Measurements from ENCODE around the gene STIM1.
"Not testable (repeated sequence)": the region's sequence is repeated elsewhere in the genome, so short reads cannot be mapped to it uniquely, and the experiment has no call there.

Gene STIM1

GRCh38 chr11:4004753-4005152, 149.3 kb downstream of the STIM1 start:
- not testable (repeated sequence) for H3K36me3 ChIP-seq (ENCODE audit: control insufficient read depth, insufficient read depth, low read length); H3K4me3 ChIP-seq (ENCODE audit: insufficient read depth, low read depth, low read length); H3K4me1 ChIP-seq (ENCODE audit: control insufficient read depth, insufficient read depth, low read length); H3K27ac ChIP-seq (ENCODE audit: insufficient read depth, low read depth, low read length, poor library complexity, severe bottlenecking); H3K9me3 ChIP-seq (ENCODE audit: control insufficient read depth, low read length); H3K27me3 ChIP-seq (ENCODE audit: control insufficient read depth, insufficient read depth, low read length, poor library complexity, severe bottlenecking)
- 100% methylated on average over 1 of the region's 1 CpG; no CpG with 5 or more reads in 1 of the 2 experiments for WGBS, 2 experiments

- no peak overlapping the region for H3K4me3 ChIP-seq (ENCODE audit: insufficient read depth, low read depth, low read length)
- no peak overlapping the region for H3K27ac ChIP-seq (ENCODE audit: insufficient read depth, low read depth, low read length, poor library complexity, severe bottlenecking)
- WGBS, 2 experiments: 97 to 98% methylated on average over 3 of the region's 3 CpGs
- H3K4me1 ChIP-seq (ENCODE audit: control insufficient read depth, insufficient read depth, low read length): no peaks in the 10 kb centered on the region
- H3K36me3 ChIP-seq (ENCODE audit: control insufficient read depth, insufficient read depth, low read length): no peaks in the 10 kb centered on the region
- H3K9me3 ChIP-seq (ENCODE audit: control insufficient read depth, low read length): no peaks in the 10 kb centered on the region
- H3K27me3 ChIP-seq (ENCODE audit: control insufficient read depth, insufficient read depth, low read length, poor library complexity, severe bottlenecking): no peaks in the 10 kb centered on the region
Observed at GRCh38 chr11:4006946-4007680, 151.6 kb downstream of the STIM1 start.

- Histone ChIP-seq H3K36me3 (ENCODE audit: control insufficient read depth, insufficient read depth, low read length) (no peaks in the 10 kb centered on the region), H3K9me3 (ENCODE audit: control insufficient read depth, low read length) (no peaks in the 10 kb centered on the region), H3K4me1 (ENCODE audit: control insufficient read depth, insufficient read depth, low read length) (no peaks in the 10 kb centered on the region), H3K27ac (ENCODE audit: insufficient read depth, low read depth, low read length, poor library complexity, severe bottlenecking) (no peak overlapping the region), H3K27me3 (ENCODE audit: control insufficient read depth, insufficient read depth, low read length, poor library complexity, severe bottlenecking) (no peaks in the 10 kb centered on the region), H3K4me3 (ENCODE audit: insufficient read depth, low read depth, low read length) (no peak overlapping the region)
Observed at GRCh38 chr11:4008116-4008515, 152.7 kb downstream of the STIM1 start.

GRCh38 chr11:4016602-4017001, 161.1 kb downstream of the STIM1 start:
- not testable (repeated sequence) for H3K27me3 ChIP-seq (ENCODE audit: control insufficient read depth, insufficient read depth, low read length, poor library complexity, severe bottlenecking); H3K4me1 ChIP-seq (ENCODE audit: control insufficient read depth, insufficient read depth, low read length); H3K9me3 ChIP-seq (ENCODE audit: control insufficient read depth, low read length); H3K4me3 ChIP-seq (ENCODE audit: insufficient read depth, low read depth, low read length); H3K27ac ChIP-seq (ENCODE audit: insufficient read depth, low read depth, low read length, poor library complexity, severe bottlenecking); H3K36me3 ChIP-seq (ENCODE audit: control insufficient read depth, insufficient read depth, low read length)
- WGBS, 2 experiments: 82% methylated on average over 9 of the region's 9 CpGs

DNA sequence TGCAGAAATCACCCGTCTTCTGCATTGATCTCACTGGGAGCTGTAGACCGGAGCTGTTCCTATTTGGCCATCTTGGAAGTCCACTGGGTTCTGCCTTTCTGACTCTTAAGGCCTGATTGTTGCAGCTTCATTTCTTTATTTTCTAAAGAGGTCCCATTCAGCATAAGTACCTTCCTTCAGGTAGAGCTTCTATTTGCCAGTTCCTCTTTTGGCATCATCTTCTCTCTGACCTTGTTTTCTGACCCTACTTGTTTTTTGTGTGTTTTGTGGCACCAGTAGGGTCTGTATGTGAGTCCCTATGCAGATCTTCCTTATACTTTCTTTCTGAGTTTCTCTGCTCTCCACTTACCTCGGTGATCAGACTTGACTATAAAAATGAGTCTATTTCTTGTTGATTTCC, 161.7 kb downstream of the STIM1 start:
- H3K36me3 ChIP-seq (ENCODE audit: control insufficient read depth, insufficient read depth, low read length): no peaks in the 10 kb centered on the region
- H3K4me3 ChIP-seq (ENCODE audit: insufficient read depth, low read depth, low read length): no peak overlapping the region
- H3K27me3 ChIP-seq (ENCODE audit: control insufficient read depth, insufficient read depth, low read length, poor library complexity, severe bottlenecking): no peaks in the 10 kb centered on the region
- H3K9me3 ChIP-seq (ENCODE audit: control insufficient read depth, low read length): no peaks in the 10 kb centered on the region
- H3K27ac ChIP-seq (ENCODE audit: insufficient read depth, low read depth, low read length, poor library complexity, severe bottlenecking): no peak overlapping the region
- 93 to 94% methylated on average over 3 of the region's 3 CpGs for WGBS, 2 experiments
- no peaks in the 10 kb centered on the region for H3K4me1 ChIP-seq (ENCODE audit: control insufficient read depth, insufficient read depth, low read length)

GRCh38 chr11:4018641-4019040, 163.2 kb downstream of the STIM1 start:
- Histone ChIP-seq H3K27ac (ENCODE audit: insufficient read depth, low read depth, low read length, poor library complexity, severe bottlenecking) (no peak overlapping the region), H3K36me3 (ENCODE audit: control insufficient read depth, insufficient read depth, low read length) (no peaks in the 10 kb centered on the region), H3K4me3 (ENCODE audit: insufficient read depth, low read depth, low read length) (no peak overlapping the region), H3K27me3 (ENCODE audit: control insufficient read depth, insufficient read depth, low read length, poor library complexity, severe bottlenecking) (no peaks in the 10 kb centered on the region), H3K9me3 (ENCODE audit: control insufficient read depth, low read length) (no peaks in the 10 kb centered on the region), H3K4me1 (ENCODE audit: control insufficient read depth, insufficient read depth, low read length) (no peaks in the 10 kb centered on the region)
- 82 to 89% methylated on average over 2 of the region's 2 CpGs for WGBS, 2 experiments

- H3K27ac ChIP-seq (ENCODE audit: insufficient read depth, low read depth, low read length, poor library complexity, severe bottlenecking): no peak overlapping the region
- no peaks in the 10 kb centered on the region for H3K4me1 ChIP-seq (ENCODE audit: control insufficient read depth, insufficient read depth, low read length)
- no peaks in the 10 kb centered on the region for H3K36me3 ChIP-seq (ENCODE audit: control insufficient read depth, insufficient read depth, low read length)
- H3K27me3 ChIP-seq (ENCODE audit: control insufficient read depth, insufficient read depth, low read length, poor library complexity, severe bottlenecking): no peaks in the 10 kb centered on the region
- 95 to 97% methylated on average over 2 to 3 of the region's 3 CpGs for WGBS, 2 experiments
- H3K9me3 ChIP-seq (ENCODE audit: control insufficient read depth, low read length): no peaks in the 10 kb centered on the region
- no peak overlapping the region for H3K4me3 ChIP-seq (ENCODE audit: insufficient read depth, low read depth, low read length)
Observed at GRCh38 chr11:4019891-4020290, 164.4 kb downstream of the STIM1 start.

- Histone ChIP-seq H3K27me3 (ENCODE audit: control insufficient read depth, insufficient read depth, low read length, poor library complexity, severe bottlenecking) (no peaks in the 10 kb centered on the region), H3K4me1 (ENCODE audit: control insufficient read depth, insufficient read depth, low read length) (no peaks in the 10 kb centered on the region), H3K27ac (ENCODE audit: insufficient read depth, low read depth, low read length, poor library complexity, severe bottlenecking) (no peak overlapping the region), H3K4me3 (ENCODE audit: insufficient read depth, low read depth, low read length) (no peak overlapping the region), H3K36me3 (ENCODE audit: control insufficient read depth, insufficient read depth, low read length) (no peaks in the 10 kb centered on the region), H3K9me3 (ENCODE audit: control insufficient read depth, low read length) (no peaks in the 10 kb centered on the region)
- WGBS, 2 experiments: 93 to 96% methylated on average over 5 of the region's 5 CpGs
Observed at GRCh38 chr11:4022669-4023068, 167.2 kb downstream of the STIM1 start.

DNA sequence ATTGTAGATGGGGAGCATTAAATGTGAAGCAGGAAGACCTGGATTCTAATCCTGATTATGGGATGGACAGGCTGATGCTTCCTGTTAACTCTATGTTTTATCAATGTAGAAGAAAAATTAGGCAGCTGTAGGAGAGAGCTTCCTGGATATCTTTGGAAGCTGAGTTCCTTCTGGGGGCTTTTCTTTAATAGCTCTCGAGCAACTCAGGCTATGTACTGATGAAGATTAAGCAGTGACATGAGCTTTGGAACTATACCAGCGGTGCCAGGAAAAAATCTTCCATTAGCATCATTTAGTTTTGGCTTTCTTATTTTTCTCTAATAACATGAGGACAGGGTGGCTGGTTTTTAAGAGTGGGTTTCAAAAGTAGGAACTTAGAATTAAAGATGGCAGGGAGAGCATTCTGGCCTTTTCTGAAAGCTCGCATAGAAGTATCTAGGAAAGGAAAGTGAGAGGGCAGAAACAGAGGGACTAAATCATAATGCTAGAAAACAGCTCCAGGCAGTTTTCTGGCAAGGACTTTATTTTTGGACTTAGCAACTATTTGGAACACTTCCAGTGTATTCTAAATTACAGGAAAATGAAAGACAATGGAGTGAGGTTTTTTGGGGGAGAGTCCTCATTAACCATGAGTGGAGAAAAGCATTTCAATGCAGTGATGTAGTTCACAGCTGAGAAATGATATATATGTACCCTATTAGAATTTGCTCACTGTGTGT, 169.9 kb downstream of the STIM1 start:
- no peaks in the 10 kb centered on the region for H3K27me3 ChIP-seq (ENCODE audit: control insufficient read depth, insufficient read depth, low read length, poor library complexity, severe bottlenecking)
- H3K4me1 ChIP-seq (ENCODE audit: control insufficient read depth, insufficient read depth, low read length): no peaks in the 10 kb centered on the region
- no peaks in the 10 kb centered on the region for H3K9me3 ChIP-seq (ENCODE audit: control insufficient read depth, low read length)
- no peaks in the 10 kb centered on the region for H3K36me3 ChIP-seq (ENCODE audit: control insufficient read depth, insufficient read depth, low read length)
- H3K27ac ChIP-seq (ENCODE audit: insufficient read depth, low read depth, low read length, poor library complexity, severe bottlenecking): no peak overlapping the region
- WGBS, 2 experiments: 91 to 92% methylated on average over 3 of the region's 3 CpGs
- H3K4me3 ChIP-seq (ENCODE audit: insufficient read depth, low read depth, low read length): no peak overlapping the region

- Histone ChIP-seq H3K27me3 (ENCODE audit: control insufficient read depth, insufficient read depth, low read length, poor library complexity, severe bottlenecking) (no peaks in the 10 kb centered on the region), H3K4me3 (ENCODE audit: insufficient read depth, low read depth, low read length) (no peak overlapping the region), H3K36me3 (ENCODE audit: control insufficient read depth, insufficient read depth, low read length) (no peaks in the 10 kb centered on the region), H3K9me3 (ENCODE audit: control insufficient read depth, low read length) (no peaks in the 10 kb centered on the region), H3K27ac (ENCODE audit: insufficient read depth, low read depth, low read length, poor library complexity, severe bottlenecking) (no peak overlapping the region), H3K4me1 (ENCODE audit: control insufficient read depth, insufficient read depth, low read length) (no peaks in the 10 kb centered on the region)
- 90 to 97% methylated on average over 2 of the region's 2 CpGs for WGBS, 2 experiments
Observed at GRCh38 chr11:4025967-4026324, 170.5 kb downstream of the STIM1 start.

All from ectodermal cell (in vitro differentiated cells).